GM18517 (cell line): ENCODE data around the gene SYVN1.
"Not testable (repeated sequence)": the region's sequence is repeated elsewhere in the genome, so short reads cannot be mapped to it uniquely, and the experiment has no call there.

Experiments used
- ATAC-seq: cut with Tn5 transposase; IDR thresholded peaks from one replicate; pipeline ENCODE4 v1.9.1; 2021; ENCODE audit warnings: mild to moderate bottlenecking, moderate library complexity; ENCODE audit not compliant: unreplicated experiment

The SYVN1 gene

DNA sequence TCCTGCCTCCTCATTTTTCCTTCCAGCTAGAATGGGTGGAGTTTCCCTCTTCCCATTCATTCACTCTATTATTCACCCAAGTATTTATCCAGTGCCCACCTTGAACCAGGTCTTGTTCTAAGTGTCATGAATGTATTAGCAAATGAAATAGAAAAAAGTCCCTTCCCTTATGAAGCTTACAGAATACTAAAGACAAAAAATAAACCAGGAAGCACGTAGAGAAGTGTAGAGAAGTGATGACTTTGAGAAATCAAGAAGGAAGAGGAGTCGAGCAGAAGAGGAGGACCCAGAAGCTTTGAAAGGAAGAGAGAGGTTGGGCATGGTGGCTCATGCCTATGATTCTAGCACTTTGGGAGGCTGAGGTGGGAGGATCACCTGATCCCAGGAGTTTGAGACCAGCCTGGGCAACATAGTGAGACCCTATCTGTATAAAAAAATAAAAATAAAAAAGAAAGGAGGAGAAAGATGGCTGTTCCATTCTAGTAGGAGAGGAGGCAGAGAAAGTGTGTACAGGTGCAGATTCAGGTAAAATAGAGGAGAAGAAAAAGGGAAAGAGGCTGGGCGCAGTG lies 17.1 kb upstream of the SYVN1 start:
- no peak for ATAC-seq

- no peak for ATAC-seq
These were observed 16.4 kb upstream of the SYVN1 start for GRCh38 chr11:65150509-65151299.

GRCh38 chr11:65150131-65150508 lies 15.8 kb upstream of the SYVN1 start:
- ATAC-seq = not testable (repeated sequence)

DNA sequence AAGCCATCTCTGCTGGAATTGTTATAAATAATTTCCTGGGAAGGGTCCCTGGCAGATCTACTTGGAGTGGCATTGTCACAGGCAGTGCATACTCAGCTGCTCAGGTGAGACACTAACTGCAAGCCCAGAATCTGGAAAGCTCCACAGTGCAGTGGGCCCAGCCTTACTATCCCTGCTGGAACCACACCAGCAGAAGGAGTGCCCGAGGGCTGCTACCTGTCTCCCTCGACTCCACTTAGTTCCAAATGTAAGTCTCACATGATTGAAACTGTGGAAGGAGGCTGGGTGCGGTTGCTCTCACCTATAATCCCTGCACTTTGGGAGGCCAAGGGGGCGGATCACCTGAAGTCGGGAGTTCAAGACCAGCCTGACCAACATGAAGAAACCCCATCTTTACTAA lies 14.3 kb upstream of the SYVN1 start:
- no peak for ATAC-seq

DNA sequence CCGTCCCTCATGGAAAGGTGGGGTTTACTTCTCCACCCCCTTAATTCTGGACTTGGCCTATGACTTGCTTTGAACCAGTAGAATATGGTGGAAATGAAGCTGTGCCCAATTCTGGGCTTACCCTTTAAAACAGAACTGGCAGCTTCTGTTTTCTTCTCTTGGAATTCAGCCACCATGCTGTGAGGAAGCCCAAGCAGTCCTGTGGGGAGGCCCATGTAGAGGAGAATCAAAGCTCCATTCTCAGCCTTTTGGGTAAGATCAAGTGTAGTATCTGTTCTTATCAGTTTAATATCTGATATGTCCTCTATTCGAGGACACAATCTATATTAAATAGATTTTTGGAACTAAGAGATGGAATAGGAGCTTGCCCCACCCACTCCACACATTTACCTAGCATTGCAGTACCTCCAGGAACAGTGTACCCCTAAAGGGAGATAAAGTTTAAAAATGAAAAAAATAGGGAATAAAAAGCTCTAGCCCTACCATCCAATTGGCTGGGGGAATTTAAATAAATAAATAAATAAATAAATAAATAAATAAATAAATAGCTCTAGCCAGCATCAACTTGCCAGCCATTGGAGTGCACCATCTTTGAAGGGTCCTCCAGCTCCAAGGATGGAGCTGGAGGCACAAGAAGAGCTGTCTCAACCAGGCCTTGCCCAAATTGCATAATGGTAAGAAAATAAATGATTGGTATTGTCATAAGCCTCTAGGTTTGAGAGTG lies 13.2 kb upstream of the SYVN1 start:
- no peak for ATAC-seq

DNA sequence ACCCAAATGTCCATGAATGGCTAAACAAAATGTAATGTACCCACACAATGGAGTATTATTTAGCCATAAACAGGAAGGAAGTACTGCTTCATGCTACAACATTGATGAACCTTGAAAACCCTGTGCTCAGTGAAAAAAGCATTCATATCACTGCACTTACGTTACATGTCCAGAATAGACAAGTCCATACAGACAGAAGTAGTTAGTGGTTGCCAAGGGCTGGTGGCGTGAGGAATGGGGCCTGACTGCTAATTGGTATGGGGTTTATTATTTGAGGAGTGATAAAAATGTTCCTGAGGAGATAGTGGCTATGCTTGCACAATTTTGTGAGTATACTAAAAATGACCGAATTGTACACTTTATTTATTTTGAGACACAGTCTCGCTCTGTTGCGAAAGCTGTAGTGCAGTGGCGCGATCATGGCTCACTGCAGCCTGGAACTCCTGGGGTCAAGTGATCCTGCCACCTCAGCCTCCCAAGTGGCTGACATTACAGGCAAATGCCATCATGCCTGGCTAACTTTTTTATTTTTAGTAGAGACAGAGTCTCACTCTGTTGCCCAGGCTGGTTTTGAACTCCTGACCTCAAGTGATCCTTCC lies 7.7 kb upstream of the SYVN1 start:
- ATAC-seq = no peak

GRCh38 chr11:65136515-65137096 lies 2.3 kb upstream of the SYVN1 start:
- ATAC-seq = no peak

DNA sequence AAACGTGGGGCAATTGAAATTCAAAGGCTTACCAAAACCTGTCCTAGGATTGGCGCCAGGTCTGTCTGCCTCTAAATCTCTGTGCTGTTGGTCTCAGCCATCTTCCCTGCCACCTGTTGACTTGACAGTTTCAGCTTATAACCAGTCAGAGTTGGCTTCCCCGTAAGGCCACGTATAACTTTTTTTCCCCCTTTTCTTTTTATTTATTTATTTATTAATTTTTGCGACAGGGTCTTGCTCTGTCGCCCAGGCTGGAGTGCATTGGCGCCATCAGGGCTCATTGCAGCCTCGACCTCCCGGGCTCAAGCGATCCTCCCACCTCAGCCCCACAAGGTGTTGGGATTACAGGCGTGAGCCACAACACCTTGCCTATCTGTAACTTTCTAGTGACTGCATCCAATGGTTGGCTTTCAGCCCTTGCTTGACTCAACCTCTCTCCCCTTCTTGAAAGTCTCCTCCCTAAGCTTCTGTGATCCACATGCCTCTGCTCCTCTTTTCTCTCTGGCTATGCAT lies 1.4 kb upstream of the SYVN1 start:
- no peak for ATAC-seq

DNA sequence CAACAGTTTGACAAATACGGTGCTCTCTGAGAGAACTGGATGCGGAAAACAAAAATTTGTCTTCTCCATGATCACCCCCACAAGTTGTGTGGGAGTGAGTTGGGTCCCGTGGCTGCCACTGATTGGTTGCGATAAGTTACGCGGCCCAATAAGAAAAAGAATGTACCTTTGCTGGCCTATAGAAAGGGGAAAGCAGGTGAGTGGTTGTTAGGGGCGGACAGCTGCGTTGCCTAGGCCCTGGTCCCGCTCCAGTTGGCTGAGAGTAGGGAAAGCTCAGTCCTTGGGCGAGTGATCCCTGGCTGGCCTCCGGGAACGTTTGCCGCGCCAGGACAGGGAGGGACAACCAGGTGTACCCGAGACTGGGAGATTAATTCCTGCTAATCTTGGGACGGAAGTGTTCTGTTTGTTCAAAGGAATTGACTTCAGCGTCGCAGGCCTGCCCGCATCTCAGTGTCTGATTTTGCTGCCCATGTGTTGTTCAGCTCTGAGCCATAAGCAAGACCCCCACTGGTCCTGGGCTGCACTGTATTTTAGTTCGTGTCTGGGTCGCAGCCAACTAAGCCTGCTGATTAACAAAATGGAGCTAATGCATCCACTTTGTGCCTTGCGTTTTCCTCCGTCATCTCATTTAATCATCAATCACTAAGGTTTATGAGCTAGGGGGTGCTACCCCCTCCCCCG lies 773 bp upstream of the SYVN1 start:
- ATAC-seq = peak; percentile 66

DNA sequence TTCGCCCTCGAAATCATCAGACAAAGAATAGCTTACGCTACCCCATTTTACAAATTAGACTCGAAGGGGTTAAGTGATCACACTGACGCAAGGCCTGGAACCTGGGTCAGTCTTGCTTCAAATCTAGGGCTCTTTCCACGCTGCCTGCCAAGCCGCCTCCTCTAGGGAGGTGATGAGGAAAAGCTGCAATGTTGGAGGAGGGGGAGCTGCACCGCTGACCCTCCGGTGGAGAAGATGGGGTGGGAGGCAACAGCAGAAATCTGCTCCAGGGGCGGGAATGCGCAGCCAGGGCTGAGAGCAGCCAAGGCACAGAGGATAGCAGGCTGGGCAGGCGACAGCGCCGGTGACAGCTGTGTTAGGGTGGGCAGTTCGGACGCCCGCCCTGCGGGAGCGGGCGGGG lies 595 bp downstream of the SYVN1 start:
- ATAC-seq = no peak

DNA sequence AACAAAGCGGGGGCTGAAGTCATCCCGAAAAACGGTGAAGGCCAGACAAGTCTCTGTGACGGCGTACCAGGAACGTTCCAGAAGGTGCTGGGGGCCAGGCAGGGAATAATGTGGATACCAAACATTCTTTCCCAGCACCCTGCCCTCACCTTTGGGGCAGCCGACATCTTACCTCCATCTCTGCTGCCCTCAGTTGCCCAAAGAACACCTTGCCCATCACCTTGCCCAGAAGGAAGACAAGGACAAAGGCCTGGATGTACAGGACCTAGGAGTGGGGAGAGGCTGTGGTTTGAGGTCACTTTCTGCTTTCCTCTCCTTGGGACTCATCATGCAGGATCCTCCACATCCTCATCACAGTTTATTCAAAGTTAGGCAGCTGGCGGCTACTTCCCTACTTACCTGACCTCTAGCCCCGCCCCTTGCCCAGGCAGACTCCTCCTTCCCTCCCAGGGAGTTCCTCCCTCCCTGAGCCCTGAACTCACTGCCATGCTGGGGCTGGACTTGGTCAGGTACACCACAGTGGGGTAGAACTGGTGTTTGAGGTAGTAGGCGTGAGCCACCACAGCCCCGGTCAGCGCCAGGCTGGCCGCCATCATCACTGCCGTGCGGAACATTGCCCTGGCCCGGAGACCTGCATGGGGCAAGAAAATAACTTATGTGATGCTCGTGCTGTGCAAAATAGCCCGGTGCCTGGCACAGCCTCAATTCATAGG lies 1.2 kb downstream of the SYVN1 start:
- ATAC-seq = no peak

DNA sequence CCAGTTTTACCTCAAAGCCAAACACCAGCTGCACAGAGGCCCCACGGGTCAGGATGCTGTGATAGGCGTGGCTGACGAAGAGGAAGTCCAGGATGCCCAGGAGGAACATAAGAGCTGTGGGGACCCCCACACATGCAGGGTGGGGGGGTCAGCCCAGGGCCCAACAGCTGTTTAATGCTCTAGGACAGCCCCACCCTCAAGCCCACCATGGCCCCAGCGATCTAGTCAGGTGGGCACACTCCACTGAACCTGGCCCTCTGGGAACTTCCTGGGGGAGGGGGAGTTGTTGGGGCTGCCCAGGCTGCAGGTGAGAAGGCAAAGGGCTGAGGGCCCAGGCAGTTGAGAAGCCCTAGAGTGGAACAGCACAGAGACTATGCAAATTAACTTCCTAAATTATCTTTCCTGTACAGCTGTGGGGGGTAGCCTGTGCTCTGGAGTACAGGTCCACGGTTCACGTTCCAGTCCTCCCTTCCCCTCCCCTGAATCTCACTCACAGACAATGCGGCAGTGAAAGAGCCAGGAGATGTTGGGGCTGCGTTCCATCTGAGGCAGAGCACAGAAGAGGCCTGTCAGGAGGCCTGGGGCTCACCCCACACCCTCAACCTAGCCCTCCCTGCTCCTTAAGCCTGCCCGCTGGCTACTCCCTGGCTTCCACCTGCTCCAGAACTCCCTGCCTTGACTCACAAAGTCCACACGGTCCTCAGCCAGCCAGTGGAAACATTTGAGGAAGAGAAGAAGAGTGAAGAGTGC lies 1.9 kb downstream of the SYVN1 start:
- no peak for ATAC-seq

GRCh38 chr11:65131895-65132237 lies 2.5 kb downstream of the SYVN1 start:
- ATAC-seq = no peak

DNA sequence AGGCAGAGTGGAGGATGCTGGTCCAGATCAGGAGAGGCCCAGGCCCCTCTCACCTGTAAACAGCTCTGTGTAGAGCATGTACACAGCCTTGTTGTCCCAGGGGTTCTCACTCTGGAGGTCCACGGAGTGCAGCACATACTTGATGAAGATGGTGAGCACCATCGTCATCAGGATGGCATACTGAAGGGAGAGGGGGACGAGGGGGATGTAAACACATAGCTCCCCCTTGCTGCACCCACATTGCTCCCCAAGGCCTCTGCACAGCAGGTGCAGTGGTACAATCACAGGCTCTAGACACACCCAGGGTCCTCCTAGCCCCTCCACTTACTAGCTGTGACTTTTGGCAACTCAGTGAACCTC lies 2.9 kb downstream of the SYVN1 start:
- ATAC-seq = no peak

DNA sequence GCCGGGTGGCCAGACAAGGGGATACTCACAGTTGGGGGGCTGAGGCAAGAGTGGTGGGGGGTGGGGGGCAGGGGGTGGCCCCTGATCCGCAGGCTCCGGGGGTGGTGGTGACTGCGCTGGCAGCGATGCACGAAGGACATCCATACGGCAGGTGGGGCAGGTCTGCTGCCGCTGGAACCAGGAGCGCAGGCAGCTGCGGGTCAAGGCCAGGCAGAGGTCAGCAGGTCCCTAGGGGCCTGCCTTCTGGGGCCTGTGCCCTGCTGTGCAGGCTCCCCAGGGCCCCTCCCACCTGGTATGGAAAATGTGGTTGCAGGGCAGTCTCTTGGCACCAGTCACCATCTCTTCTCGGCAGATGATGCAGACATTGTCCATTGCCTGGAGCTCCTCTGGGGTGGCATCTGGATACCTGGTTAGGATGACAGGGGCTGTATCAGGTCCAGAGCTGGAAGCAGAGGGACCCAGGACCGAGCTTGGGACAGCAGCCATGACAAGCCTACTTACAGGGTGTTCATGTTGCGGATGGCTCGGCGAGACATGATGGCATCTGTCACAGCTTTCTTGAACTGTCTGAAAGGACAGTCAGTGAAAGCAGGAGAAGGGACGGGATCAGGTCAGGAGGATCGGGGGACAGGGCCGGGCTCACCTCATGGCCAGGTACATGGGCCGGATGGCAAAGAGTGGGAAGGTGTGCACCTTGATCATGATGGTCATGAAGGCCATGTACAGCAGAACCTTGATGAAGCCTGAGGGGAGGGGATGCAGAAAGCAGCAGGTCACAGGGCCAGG lies 3.5 kb downstream of the SYVN1 start:
- ATAC-seq = no peak

DNA sequence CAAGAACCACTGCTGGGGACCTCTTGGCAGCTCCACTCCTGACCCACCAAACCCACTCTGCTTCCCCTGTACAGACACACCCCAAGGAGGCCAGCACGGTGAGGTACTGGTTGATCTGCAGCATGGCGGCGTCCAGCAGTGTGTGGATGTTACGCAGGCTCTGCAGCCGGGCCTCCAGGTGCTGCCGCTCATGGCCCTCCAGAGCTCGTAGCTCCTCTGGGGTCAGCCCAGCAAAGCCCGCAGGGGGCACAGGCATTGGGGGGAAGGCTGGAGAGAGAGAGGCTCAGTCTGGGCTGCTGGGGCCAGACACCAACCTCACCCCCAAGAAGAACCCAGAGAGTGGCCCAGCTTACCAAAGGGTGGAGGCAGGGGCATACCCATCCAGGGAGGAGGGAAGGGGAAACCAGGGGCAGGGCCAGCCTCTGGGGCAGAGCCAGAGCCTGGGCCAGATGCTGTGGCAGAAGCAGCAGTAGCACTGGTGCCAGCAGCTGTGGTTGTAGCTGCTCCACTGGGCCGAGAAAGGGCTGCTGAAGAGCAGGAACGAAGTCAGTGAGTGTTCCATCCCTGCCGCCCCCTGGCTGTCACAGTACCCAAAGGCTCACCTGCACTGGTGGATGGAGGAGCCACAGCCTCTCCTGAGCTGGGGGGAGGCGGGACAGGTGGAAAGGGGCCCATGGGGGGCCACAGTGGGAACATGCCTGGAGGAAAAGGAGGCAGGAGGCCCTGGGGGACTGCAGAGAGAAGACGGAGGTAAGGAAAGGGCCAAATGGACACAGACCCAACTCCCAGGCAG lies 4.5 kb downstream of the SYVN1 start:
- ATAC-seq = no peak

GRCh38 chr11:65128182-65129145 lies 5.9 kb downstream of the SYVN1 start:
- no peak for ATAC-seq
